Erythroblast (primary cell): ENCODE data around the gene ZBTB5.
"Not testable (repeated sequence)": the region's sequence is repeated elsewhere in the genome, so short reads cannot be mapped to it uniquely, and the experiment has no call there.

Experiments used
- GATA1 ChIP-seq: IDR thresholded peaks from 2 replicates; pipeline ENCODE4 v1.6.1; 2011; ENCODE audit warnings: low read depth, mild to moderate bottlenecking, control low read depth, low read length, moderate library complexity
- POLR2A ChIP-seq: IDR thresholded peaks from 2 replicates; pipeline ENCODE4 v1.6.1; 2011; ENCODE audit warnings: mild to moderate bottlenecking, low read length

DNA sequence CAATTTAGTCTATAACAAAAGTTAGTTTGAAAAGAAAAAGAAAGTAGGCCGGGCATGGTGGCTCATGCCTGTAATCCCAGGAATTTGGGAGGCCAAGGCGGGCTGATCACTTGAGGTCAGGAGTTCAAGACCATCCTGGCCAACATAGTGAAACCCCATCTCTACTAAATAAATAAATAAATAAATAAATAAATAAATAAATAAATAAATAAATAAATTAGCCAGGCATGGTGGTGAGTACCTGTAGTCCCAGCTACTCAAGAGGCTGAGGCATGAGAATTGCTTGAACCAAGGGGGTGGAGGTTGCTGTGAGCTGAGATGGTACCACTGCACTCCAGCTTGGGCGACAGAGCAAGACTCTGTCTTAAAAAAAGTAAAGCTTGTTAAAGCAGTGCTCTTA lies 67.3 kb downstream of the ZBTB5 start:
- TF ChIP-seq POLR2A, GATA1: not testable (repeated sequence)
